Ishikawa (cell line): ENCODE results near the gene ZBBX.

ENCODE experiments used
- CEBPB ChIP-seq: IDR thresholded peaks from 2 replicates; pipeline ENCODE4 v1.6.1; 2012
- CREB1 ChIP-seq: IDR thresholded peaks from 2 replicates; pipeline ENCODE4 v1.6.1; 2012; ENCODE audit warnings: low read depth
- EGR1 ChIP-seq: IDR thresholded peaks from 2 replicates; pipeline ENCODE4 v1.6.1; 2012
- EP300 ChIP-seq: IDR thresholded peaks from 2 replicates; pipeline ENCODE4 v1.6.1; 2012; ENCODE audit warnings: borderline replicate concordance
- FOXM1 ChIP-seq: IDR thresholded peaks from 2 replicates; pipeline ENCODE4 v1.6.1; 2012; ENCODE audit warnings: low read depth, borderline replicate concordance
- MAX ChIP-seq: IDR thresholded peaks from 2 replicates; pipeline ENCODE4 v1.6.1; 2012
- NFIC ChIP-seq: IDR thresholded peaks from 2 replicates; pipeline ENCODE4 v1.6.1; 2012
- RAD21 ChIP-seq: IDR thresholded peaks from 2 replicates; pipeline ENCODE4 v1.6.1; 2012; ENCODE audit warnings: low read depth
- REST ChIP-seq: IDR thresholded peaks from 2 replicates; pipeline ENCODE4 v1.6.1; 2012; ENCODE audit warnings: low read depth, mild to moderate bottlenecking
- TAF1 ChIP-seq: IDR thresholded peaks from 2 replicates; pipeline ENCODE4 v1.6.1; 2012; ENCODE audit warnings: low read depth, mild to moderate bottlenecking
- TCF12 ChIP-seq: IDR thresholded peaks from 2 replicates; pipeline ENCODE4 v1.6.1; 2012; ENCODE audit warnings: low read depth
- TEAD4 ChIP-seq: IDR thresholded peaks from 2 replicates; pipeline ENCODE4 v1.6.1; 2012
- USF1 ChIP-seq: IDR thresholded peaks from 2 replicates; pipeline ENCODE4 v1.6.1; 2012
- YY1 ChIP-seq: IDR thresholded peaks from 2 replicates; pipeline ENCODE4 v1.6.1; 2012; ENCODE audit warnings: low read depth
- ZBTB7A ChIP-seq: IDR thresholded peaks from 2 replicates; pipeline ENCODE4 v1.6.1; 2012; ENCODE audit warnings: low read depth

The ZBBX gene

GRCh38 chr3:167274141-167274874, 105.8 kb downstream of the ZBBX start:
- TF ChIP-seq EP300 (no peak), USF1 (no peak), ZBTB7A (no peak), FOXM1 (no peak), TCF12 (no peak), TEAD4 (no peak), CREB1 (no peak)

- TF ChIP-seq REST (no peak), EP300 (no peak), RAD21 (no peak), YY1 (no peak), EGR1 (no peak), CREB1 (no peak), USF1 (no peak), TAF1 (no peak), CEBPB (no peak)
These were observed 127.1 kb downstream of the ZBBX start for GRCh38 chr3:167253037-167253436.

- TF ChIP-seq NFIC (no peak), MAX (no peak), YY1 (no peak), REST (no peak), ZBTB7A (no peak), RAD21 (no peak), USF1 (no peak), FOXM1 (no peak), EP300 (no peak)
These were observed 128.4 kb downstream of the ZBBX start for GRCh38 chr3:167251678-167252077.

- TF ChIP-seq MAX (no peak), RAD21 (no peak), TAF1 (no peak), ZBTB7A (no peak), YY1 (no peak), TCF12 (no peak), EGR1 (no peak), EP300 (no peak), NFIC (no peak), FOXM1 (no peak), USF1 (no peak), REST (no peak), CREB1 (no peak)
These were observed 133.8 kb downstream of the ZBBX start for GRCh38 chr3:167246252-167246651.
